Stimulated activated naive CD4-positive, alpha-beta T cell (primary cell): ENCODE measurements around the gene MLEC.

Source experiments
- DNase-seq, 6 experiments: peaks; one replicate each; lab custom pipeline; 2025; lab: John Stamatoyannopoulos, UW

MLEC gene

GRCh38 chr12:120741476-120742421 lies 54.8 kb downstream of the MLEC start:
- DNase-seq, result no peak

- no peak for DNase-seq
Measured at GRCh38 chr12:120744922-120745493, 58.1 kb downstream of the MLEC start.

- no peak for DNase-seq
Measured at GRCh38 chr12:120748242-120748641, 61.3 kb downstream of the MLEC start.

GRCh38 chr12:120749256-120749655 lies 62.3 kb downstream of the MLEC start:
- no peak for DNase-seq

- no peak for DNase-seq
Measured at GRCh38 chr12:120750806-120751205, 63.9 kb downstream of the MLEC start.

- no peak for DNase-seq
Measured at GRCh38 chr12:120751389-120751788, 64.4 kb downstream of the MLEC start.
